GM06990 (cell line): ENCODE measurements around the gene CCL21.

ENCODE experiments used
- DNase-seq: peaks from one replicate; pipeline ENCODE4 v3.0.0-alpha.2; 2011; ENCODE audit not compliant: insufficient read length; ENCODE audit errors: extremely low read depth
- H3K27me3 ChIP-seq: replicated peaks from 2 replicates; pipeline ENCODE4 v1.6.0; 2011; ENCODE audit warnings: low read length; ENCODE audit not compliant: control insufficient read depth, insufficient read depth
- H3K36me3 ChIP-seq: 2 replicates; pipeline ENCODE4 v1.5.1; 2011; ENCODE audit warnings: low read length; ENCODE audit not compliant: control insufficient read depth, insufficient read depth
- H3K4me3 ChIP-seq: replicated peaks from 2 replicates; pipeline ENCODE4 v1.5.1; 2011; ENCODE audit warnings: low read depth, mild to moderate bottlenecking, control low read depth, low read length
- CTCF ChIP-seq: IDR thresholded peaks from 2 replicates; pipeline ENCODE4 v1.5.1; 2011; ENCODE audit warnings: low read length, control low read depth, mild to moderate bottlenecking, inconsistent platforms; ENCODE audit not compliant: insufficient read depth, poor library complexity, severe bottlenecking

Gene CCL21

GRCh38 chr9:34674440-34674839, 35.5 kb downstream of the CCL21 start:
- DNase-seq, result no peak
- H3K27me3 ChIP-seq, result no peaks in the 10 kb centered on the region; the same call in 1 of the 2 replicates
- TF ChIP-seq CTCF, result no peak
- H3K36me3 ChIP-seq, result no peaks in the 10 kb centered on the region
- H3K4me3 ChIP-seq, result no peak overlapping the region

GRCh38 chr9:34671307-34671706, 38.6 kb downstream of the CCL21 start:
- Histone ChIP-seq H3K36me3 (no peaks in the 10 kb centered on the region), H3K27me3 (no peaks in the 10 kb centered on the region; the same call in 1 of the 2 replicates), H3K4me3 (no peak overlapping the region)
- no peak for DNase-seq
- TF ChIP-seq CTCF, result no peak

- H3K4me3 ChIP-seq, result no peak overlapping the region
- no peak for TF ChIP-seq CTCF
- H3K36me3 ChIP-seq, result no peaks in the 10 kb centered on the region
- no peaks in the 10 kb centered on the region; the same call in 1 of the 2 replicates for H3K27me3 ChIP-seq
- no peak for DNase-seq
Observed at GRCh38 chr9:34669809-34670562, 40.0 kb downstream of the CCL21 start.

- Histone ChIP-seq H3K4me3 (peak overlapping the region; percentile 76), H3K36me3 (no peaks in the 10 kb centered on the region), H3K27me3 (no peaks in the 10 kb centered on the region; the same call in 1 of the 2 replicates)
- TF ChIP-seq CTCF, result no peak
- DNase-seq, result peak; percentile 76
Observed at GRCh38 chr9:34665381-34666250, 44.3 kb downstream of the CCL21 start.

GRCh38 chr9:34665067-34665380, 44.9 kb downstream of the CCL21 start:
- DNase-seq, result no peak
- H3K4me3 ChIP-seq, result peak overlapping the region; percentile 57
- no peak for TF ChIP-seq CTCF
- H3K27me3 ChIP-seq, result no peaks in the 10 kb centered on the region; the same call in 1 of the 2 replicates
- H3K36me3 ChIP-seq, result no peaks in the 10 kb centered on the region
